ENCODE data around the gene AHCYL2.
"Not testable (repeated sequence)": the region's sequence is repeated elsewhere in the genome, so short reads cannot be mapped to it uniquely, and the experiment has no call there.

Gene AHCYL2

DNA sequence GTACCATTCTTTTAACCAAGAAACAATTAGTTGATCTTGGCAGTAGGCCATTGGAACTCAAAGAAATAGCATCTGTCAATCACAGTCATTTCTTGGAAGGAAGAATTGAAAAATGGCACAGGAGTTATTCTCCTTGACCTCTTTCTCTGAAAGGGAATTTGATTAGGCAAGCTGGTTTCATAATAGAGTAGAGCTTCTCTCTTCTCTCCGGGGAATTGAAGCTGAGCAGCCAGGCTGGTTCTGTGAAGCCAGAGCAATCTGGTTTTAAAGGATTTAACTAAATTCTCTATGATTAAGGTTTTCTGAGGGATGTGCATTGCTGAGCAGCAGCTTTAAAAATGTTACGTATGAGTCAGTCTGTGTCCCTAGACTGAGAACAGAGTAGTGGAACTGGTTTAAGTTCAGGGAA, 70.2 kb downstream of the AHCYL2 start:
- DNase-seq, result peak; percentile 86

DNA sequence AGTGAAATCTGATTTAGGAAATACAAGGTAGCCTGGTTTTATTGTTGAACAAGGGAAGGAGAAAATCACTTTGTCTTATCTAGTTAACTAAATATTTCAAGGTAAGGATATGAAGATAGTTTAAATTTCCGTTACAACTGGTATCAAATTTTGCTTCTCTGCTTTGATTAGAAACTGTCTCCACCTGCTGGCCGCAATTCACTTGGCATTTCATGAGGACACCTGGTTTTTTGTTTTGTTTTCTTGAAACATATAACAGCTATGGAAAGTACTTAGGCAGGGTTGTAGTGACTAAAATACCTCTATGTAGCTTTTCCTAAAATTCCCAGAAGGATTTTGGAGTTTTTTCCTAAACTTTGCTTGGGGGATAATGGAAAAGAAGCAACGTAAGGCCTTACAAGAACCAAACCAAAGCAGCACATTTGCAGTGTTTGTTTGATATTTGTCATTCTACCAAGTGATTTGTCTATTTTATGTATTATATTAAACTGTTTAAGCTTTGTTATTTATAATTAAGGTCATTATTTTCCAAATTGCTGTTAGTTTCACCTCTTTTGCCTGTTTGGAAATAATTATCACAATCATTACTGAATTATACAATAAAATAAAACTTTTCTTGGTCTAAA, 73.6 kb downstream of the AHCYL2 start:
- DNase-seq, result peak; percentile 28

DNA sequence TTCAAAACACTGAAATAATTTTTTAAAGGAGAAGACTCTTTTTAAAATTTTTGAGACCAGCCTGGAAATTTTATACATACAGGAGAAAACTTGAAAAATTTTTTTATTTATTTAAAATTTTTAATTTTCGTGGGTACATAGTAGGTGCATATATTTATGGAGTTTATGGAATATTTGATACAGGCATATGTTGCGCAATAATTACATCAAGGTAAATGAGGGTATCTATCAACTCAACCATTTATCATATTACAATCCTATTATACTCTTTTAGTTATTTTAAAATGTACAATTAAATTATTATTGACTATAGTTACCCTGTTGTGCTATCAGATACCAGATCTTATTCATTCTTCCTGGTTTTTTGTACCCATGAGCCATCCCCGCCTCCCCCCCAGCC, 75.1 kb downstream of the AHCYL2 start:
- DNase-seq, result no peak

DNA sequence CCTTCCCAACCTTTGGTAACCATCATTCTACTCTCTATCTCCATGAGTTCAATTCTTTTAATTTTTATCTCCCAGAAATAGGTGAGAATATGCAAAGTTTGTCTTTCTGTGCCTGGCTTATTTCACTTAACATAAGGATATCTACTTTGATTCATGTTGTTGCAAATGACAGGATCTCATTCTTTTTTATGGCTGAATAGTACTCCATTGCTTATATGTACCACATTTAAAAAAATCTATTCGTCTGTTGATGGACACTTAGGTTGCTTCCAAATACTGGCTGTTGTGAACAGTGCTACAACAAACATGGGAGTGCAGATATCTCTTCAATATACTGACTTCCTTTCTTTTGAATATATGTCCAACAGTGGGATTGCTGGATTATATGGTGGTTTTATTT, 75.5 kb downstream of the AHCYL2 start:
- DNase-seq, result not testable (repeated sequence)

DNA sequence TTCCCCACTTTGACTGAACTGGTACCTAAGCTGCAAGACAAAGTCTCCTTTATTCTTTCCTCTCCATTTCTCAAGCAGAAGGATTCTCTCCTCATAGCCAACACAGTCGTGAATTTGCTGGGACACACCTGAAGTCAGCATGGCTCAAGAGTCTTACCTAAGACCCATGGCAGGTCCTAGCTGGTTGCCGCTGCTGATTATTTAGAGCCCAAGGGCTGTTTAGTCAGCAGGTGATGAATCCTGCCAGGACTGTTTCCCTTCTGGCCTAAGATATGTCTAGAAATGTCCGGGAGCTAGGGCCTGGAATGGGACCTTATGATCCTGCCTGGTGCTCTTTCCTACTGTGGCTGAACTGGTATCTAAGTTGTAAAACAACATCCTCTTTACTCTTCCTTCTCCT, 82.8 kb downstream of the AHCYL2 start:
- no peak for DNase-seq

DNA sequence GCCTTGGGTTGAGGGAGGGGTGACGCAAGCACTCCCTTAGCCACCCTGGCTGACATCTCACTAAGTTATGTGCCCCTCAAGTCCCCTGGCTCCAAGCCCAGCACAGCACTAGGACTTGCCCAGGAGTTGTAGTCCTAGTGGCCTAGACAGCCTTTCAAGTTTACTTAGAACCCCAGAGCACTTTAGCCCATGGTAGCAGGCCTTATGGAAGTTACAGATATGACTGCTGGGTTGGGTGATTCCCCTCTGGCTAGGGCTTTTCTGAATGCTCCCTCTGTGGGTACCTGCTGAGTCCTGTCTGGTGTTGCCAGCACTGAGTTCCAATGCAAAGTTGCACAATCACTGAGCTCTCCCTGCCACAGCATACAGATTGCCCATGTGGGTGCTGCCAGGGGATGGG, 83.2 kb downstream of the AHCYL2 start:
- peak; percentile 25 for DNase-seq

DNA sequence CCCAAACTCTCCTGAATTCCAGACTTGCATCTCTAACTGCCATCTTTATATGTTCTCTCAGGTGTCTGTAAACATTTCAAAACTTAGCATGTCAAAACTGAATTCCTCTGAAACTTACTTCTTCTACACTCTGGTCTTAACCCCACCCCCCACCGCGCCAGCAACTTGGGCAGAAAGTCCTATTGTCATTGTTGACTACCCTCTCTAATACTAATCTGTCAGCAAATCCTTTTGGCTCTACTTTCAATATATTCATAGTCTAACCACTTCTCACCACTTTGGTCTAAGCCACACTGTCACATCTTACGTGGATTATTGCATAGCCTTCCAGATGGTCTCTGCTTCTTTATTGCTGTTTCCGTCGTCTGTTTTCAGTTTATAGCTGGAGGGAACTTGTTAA, 86.6 kb downstream of the AHCYL2 start:
- no peak for DNase-seq

DNA sequence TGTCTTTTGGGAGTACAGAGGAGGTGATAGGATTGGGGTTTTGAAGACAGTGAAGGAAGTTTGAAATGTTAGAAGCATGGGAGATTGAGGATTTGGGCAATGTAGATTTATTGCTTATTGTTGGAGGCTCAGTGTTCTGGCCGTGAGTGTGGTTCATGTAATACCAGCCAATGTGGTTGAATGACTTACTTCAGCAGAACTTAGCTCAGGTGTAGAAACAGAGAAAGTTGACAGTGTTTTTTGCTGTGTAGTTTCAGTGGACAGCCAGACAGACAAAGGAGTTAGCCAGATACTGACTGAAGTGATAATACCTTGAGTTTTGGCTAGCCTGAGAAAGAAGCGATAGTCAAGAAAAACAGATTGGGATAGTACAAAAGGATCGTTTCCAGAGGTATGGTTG, 88.5 kb downstream of the AHCYL2 start:
- no peak for DNase-seq

DNA sequence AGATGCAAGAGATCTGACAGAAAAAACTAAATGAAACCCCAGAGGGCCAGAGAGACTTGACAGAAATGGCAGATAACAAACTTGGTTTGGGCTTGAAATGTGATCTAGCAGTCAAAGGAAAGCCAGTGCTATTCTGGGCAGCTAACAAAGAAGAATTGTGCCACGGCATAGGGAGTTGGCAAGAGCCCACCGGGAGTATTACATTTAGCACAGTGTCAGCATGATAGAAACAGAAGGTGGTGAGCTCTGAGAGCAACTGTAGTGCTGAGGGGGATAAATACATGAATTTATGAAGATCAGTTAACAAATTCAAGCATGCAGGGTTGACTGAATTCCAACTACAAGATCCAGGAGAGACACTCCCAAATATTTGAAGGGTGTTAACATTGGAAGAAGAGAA, 91.1 kb downstream of the AHCYL2 start:
- no peak for DNase-seq

DNA sequence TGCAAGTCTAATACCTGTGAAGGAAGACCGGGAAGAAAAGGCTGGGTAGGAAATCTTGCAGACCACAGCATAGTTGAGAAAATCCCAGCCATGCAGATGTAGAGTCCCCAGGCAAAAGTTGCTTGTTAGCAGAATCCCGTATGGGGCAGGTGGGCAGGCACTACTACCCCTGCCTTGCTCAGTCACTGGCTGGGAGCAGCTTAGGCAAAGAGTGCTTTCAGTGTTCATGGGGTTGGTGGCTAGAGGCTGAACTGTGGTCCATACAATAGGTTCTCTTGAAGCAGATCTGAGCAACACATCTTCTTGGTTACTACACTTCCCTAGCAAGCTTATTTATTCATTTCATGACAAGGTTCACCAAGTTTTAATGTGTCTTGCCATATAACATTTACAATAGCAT, 92.6 kb downstream of the AHCYL2 start:
- DNase-seq, result no peak

DNA sequence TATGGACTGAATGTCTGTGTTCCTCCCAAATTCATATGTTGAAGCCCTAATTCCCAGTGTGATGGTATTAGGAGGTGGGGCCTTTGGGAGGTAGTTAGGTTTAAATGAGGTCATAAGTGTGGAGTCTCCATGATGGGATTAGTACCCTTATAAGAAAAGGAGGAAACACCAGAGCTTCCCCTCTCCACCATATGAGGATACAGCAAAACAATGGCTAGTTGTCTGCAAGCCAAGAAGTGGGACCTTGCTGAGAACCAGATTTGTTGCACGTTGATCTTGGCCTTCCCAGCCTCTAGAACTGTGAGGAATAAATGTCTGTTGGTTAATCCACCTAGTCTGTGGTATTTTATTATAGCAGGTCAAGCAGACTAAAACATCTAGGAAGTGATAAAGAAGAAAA, 102.2 kb downstream of the AHCYL2 start:
- DNase-seq, result no peak

DNA sequence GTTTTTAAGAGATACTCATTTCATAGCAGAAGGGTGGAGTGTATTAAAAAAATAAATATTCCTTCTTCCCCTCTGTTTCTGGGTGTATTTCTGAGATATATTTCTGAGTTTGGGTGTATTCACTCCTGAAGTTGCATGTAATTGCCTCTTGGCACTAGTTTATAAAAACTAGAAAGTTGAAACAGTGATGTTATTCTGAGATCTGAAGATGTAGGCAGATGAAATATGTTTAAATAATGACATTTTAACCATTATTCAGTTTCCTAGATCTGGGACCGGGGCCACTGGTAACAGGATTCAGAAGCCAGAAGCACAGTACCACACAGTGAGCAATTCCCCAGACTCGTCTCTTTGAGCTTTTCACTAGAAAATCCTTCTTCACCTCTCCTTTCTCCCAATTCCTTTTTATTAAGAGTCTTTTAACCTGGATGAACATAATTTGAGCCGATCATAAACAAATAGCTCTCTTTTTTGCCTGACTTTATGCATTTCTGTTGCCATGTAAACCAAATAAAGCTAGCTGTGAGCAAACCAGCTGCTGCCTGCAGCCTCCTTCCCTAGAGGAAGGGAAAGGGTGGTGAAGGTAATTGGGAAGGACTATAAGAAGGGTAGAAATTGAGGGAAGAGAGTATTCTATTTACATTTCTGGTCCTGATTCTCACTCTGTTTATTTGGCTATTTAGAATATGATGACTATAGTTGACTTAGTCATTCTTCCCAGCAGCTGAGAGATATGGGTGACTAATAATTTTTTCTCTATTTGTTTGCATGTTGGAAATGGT, 107.6 kb downstream of the AHCYL2 start:
- peak; percentile 48 for DNase-seq

DNA sequence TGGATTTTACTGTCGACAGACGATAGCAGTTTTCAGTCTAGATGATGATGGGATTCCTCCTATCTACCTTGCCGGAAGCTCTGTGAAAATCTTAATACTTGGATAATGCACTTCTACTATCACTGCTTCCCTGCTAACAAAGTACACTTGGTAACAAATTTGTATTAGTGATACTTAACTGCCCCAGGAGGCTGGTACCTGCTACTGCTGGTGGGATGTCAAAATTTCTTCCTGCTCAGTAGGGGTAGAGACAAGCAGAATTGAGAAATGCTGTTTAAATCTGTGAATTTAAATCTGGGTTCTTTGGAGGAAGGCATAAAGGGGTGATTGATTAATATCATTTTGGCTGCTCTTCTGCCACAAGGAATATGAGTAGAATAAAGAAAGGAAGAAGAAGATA, 109.6 kb downstream of the AHCYL2 start:
- no peak for DNase-seq

DNA sequence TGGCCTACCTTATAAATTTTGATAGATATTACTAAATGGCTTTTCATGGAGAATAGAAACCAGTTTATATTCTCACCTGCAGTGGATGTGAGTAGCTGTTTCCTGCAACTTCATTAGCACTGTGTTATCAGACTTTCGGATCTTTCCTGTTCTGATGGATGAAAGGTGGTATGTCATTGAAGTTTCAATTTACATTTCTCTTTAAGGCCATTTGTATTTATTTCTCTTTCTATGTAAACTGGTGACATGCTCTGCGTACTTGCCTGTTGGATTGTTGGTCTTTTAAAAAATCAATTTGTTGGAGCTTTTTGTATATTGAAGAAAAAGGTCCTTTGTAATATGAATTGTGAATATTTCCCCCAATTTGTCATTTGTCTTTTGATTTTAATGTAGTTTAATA, 113.6 kb downstream of the AHCYL2 start:
- DNase-seq, result no peak

DNA sequence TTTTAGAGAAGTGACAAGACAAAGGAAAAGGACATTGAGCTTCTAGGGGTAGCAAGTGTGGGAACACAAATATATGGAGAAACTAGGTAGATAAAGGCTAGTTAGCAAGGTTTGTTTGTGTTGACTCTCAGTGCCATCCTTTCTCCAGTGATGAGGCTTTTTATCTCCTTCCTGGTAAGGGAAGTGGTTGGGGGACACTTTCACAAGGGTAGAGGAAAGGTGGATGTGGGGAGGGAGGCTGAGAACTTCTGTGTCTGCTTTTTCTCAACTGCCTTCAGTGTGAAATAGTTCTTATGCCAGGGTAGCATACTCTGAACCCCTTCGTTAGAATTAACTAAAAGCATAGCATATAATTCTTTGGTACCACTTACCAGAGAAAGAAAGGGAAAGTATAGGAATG, 116.4 kb downstream of the AHCYL2 start:
- no peak for DNase-seq

DNA sequence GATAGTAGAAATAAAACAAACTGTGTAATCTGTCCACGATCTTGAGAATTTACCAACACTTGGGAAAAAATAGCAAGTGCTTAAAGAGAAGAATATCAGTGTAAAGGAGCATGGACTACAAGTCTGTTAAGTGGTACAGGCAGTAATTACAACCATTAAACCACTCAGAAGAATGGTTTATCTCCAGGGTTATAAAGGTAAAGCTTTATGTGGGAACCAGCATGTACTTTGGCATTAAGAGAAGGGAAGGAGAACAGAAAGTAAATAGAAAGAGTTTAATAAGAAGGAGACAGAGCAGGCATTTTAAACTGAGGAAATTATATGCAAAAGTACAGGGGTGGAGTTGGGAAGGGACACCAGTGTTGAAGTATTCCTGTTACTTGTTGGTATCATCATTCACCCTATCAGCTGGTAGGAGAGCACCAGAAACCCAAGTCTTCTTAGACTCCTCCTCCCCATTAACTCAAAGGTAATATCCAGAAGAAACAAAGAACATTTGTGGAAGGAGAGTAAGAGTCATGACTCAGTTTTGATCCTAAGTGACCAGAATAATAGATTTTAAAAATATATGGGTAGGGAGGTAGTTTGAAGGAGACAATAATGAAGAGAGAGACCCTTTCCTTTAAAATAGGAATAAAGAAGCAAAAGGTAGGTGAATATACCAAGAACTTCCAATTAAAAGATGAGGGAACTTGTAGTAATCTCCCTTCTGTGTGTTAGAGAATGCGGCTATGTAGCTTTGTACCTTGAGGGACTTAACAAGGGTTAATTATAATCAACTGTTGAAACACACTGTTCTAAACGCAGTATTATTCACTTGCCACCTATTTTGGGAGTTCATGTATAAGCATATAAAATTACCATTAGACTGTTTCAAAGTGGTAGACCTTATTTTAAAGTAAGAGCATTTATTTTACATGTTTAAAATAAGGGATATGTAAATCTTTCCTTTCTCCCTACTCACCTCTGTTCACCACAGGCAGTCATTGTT, 117.3 kb downstream of the AHCYL2 start:
- DNase-seq, result no peak

DNA sequence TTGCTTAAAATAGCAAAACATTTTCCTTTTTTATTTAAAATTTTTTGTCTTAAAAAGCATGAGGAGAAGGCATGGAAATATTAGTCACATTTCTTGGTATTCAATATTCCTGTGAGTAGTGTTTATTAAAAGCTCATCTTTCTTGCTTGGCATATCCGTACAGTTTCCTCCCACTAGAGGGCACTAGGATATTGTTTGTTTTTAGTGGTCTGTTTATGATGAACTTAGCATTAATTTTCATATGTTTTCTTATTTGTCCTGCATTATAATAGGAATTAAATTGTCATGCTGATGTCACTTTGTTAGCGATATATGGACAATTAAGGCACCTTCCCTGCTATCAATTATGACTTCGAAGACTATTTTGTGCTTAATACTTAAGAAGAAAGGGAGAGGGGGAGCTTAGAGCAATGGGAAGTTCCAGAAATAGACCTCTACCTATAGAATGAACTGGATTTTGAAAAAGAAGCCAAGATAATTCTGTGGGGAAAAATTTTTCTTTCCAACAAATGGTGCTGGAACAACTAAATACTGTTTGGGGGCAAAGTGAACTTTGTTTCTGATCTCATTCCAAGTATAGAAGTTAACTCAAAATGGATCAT, 118.4 kb downstream of the AHCYL2 start:
- peak; percentile 48 for DNase-seq

DNA sequence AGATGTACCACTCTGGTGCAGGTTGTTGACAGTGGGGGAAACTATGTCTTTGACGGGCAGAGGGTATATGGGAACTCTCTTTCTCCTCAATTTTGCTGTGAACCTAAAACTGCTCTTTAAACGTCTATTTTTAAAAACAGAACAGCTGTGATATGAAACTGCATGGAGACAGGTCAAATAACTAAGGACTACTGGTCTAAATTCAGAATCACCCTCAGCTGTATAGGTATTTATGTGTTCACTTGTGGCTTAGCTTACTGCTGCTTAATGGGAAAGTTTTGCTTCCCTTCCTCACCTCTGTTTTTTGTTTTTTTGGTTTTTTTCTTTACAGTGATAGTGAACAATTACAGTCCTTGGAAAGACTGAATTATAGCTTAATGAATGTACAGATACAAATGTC, 122.5 kb downstream of the AHCYL2 start:
- no peak for DNase-seq

DNA sequence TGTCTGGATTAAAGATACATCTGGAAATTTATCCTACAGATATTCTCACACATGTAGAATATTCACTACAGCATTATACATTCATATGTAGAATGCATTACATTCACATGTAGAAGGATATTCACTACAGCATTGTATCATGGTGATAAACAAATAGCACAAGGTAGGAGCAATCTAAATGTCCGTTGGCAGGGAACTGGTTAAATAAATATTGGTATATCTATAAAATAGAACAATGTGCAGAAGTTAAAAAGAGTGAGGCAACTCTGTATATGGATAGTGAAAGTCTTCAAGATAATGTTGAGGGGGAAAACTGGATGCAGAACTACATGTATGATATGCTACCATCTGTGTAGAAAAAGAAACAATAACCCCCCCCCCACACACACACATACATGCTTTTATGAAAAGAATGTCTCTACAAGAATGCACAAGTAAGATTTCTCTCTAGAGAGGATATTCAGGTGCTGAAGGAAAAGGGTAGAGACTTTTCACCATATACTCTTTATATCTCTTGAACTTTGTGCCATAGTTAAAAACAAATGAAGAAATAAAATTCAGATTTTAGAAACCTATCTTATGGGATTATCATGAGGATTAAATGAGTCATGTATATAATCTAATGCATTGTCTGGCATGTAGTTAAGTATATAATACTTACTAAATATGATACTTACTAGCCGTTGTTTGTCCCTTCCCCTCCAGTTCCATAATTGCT, 123.4 kb downstream of the AHCYL2 start:
- no peak for DNase-seq

DNA sequence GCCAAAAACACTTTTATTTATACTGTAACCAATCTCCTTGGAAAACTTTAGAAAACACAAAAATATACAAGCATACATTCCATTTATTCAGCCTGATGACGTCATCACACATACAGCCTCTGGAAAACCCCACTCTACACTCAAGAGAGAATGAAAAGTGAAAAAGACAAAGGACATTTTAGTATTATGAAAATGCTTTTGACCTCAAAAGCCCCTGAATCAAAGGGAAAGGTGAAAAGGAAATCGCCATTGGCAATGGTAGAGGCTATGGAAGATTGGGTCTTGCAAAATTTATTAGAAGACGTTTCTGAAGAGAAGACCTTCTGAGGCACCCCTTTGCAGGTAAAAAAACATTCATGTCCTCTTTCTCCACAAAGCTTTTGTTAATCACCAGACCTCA, 126.5 kb downstream of the AHCYL2 start:
- DNase-seq, result no peak

DNA sequence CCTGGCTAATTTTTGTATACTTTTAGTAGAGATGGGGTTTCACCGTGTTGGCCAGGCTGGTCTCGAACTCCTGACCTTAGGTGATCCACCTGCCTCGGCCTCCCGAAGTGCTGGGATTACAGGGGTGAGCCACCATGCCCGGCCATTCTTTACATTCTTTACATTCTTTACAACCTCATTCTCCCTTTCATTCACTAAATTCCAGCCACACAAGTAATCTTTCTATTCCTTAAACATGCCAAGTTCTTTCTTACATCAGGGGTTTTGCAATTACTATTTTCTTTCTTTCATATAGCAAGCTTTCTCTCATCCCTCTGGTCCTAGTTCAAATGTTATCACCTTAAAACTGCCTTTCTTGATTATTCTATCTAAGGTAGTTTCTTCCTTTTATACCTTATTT, 128.3 kb downstream of the AHCYL2 start:
- DNase-seq, result peak; percentile 27

All from fibroblast of skin of scalp (primary cell).